CD4-positive, alpha-beta T cell treated with Interleukin-4 for 1 hour (primary cell): ENCODE results near the gene KIF26A.

Experiments
- DNase-seq, 2 donors: peaks; one replicate each; pipeline ENCODE4 v3.0.0-alpha.2; 2020 to 2022

Gene KIF26A

DNA sequence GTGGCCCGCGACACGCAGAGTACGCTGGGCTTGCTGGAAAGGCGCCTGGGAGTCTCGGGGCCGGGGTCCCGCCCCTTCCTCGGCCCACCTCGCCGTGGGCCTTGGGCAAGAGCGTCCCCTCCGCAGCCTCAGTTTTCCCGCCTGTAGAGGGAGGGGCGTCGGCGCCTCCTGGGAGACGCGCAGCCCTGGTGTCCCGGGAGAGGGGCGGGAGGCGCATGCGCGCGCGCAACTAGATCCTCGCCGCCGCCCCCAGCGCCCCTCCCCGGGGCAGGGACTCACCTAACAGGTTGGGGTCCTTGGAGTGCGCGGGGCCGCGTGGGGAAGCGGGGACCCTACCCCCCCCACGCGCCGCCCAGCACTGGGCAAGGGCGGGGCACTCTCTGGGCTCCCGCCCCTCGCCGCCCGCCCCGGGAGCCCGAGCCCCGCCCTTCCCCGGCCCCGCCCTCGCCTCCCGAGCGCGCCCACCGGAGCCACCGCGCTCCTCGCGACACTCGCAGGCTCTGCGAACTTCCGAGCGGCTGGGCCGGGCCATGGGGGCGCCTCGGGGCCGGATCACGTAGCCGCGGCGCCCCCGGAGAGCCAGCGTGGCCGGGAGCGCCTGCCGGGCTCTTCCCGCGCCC is at the start of gene KIF26A:
Gene KIF26A (plus strand): TSS at position 490 of the 620 bp plus-strand sequence. CDS start 136 bp downstream, outside the sequence.
- DNase-seq, result no peak

DNA sequence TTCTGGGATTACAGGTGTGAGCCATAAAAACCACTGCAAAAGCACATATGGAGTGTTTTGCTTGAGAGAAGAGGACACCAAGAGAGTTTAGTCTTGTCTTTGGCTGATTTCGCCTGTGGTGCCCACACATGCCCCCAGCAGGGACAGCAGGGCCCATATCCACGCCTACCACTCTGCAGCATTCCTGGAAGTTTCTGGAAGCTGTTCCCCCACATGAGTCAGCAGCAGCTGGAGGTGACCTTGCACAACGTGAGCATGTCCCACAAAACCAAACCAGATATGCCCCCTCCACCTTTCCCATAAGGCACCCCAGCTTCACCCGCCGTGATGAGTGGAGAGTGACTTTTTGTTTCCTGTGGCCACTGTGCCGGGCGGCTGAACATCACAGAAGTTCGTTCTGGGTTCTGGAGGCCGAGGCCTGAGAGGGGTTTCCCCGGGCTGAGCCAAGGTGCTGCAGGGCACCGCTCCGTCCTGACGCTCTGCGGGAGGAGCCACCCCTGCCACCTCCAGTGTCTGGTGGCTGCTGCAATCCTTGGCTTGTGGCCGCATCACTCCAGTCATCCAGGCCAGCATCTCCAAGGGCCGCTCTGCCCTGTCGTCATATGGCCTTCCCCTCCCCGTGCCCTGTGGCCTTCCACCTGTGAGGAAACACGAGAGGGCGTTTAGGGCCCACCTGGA is 48.2 kb upstream of the KIF26A start:
- DNase-seq, result no peak

DNA sequence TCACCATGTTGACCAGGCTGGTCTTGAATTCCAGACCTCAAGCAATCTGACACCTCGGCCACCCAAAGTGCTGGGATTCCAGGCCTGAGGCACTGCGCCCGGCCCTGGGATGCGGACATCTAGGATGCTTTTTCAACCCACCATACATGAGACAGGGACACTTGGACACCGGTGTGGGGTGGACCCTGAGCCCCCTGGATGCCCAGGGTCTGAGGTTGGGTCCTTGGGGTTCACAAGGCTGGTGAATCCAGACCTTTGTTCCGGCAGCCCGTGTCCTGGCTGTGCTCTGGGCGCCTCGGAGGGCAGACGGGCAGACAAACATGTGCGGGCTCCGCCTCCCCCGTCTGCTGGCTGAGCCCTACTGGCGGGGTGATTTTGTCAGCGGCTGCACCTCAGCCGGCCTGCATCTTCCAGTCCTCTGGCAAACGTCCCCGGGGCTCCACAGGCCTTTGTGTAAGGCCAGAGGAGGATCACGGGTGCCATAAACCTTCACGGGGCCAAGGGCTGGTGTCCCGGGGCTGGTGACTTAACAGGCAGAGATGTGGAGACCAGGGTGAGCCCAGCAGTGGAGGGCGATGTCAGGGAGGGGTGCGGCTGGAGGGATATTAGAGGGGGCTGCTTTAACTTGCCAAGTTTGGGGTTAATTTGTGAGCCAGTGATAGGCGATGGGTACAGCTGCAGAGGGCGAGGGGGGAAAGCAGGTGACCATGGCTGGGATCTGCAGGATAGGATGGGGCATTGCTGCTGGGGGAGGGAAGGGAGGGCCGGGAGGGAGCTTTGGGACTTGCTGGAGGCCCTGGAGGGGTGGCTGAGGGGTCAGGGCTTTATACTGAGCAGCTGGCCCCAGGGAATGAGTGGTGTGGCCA is 47.1 kb upstream of the KIF26A start:
- no peak for DNase-seq

DNA sequence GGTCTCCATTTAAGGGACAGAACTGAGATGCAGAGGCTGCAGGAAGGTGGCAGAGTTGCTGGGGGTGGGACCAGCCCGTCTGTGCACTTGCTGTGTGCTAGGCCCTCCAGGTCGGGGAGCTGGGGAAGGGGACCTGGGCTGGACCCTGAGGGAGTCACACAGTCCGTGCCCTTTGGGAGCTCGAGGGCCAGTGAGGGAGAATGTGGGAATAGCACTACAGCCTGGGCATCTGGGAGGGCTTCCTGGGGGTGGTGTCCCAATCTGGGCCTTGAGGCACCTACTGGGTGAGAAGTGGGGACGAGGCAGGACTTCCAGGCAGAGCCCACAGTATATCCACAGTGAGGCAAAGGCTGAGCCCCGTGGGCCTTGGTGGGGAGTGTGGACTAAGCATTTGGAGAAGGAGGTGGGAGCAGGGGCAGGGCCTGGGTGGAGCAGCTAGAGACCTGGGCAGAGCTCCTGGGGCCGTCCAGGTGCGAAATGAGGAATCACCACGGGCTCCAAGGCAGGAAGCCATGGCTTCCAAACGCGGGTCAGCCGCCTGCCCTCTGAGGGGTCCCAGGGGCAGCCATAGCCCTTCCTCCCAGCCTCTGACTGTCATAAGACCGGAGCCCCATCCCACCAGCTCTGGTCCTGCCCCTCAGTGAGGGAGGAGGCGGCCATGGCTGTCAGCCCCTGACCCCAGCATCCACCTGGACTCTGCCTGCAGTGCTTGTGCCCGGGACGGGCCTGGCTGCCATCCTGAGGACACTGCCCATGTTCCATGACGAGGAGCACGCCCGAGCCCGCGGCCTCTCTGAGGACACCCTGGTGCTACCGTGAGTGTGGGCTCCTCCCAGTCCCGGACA is 46.2 kb upstream of the KIF26A start:
- no peak for DNase-seq

DNA sequence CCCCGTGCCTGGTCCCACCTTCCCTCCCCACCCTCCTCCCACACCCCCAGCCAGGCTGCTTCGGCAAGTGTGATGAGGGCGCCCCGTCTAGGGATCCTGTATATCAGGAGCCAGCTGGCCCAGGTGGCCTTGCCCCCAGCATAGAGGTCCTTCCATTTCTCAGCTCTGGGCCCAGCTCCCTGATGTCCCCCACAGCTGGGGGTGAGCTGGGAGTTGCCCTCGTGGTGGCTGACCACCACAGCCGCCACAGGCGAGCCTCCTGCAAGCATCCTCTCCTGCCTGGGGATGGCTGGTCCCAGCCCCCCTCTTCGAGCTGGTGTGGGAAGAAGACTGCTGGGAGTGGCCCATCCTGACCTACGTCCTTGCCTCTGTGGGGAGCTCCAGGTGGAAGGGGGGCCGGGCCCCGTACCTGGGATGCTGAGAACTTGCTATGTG is 45.4 kb upstream of the KIF26A start:
- DNase-seq, result no peak

DNA sequence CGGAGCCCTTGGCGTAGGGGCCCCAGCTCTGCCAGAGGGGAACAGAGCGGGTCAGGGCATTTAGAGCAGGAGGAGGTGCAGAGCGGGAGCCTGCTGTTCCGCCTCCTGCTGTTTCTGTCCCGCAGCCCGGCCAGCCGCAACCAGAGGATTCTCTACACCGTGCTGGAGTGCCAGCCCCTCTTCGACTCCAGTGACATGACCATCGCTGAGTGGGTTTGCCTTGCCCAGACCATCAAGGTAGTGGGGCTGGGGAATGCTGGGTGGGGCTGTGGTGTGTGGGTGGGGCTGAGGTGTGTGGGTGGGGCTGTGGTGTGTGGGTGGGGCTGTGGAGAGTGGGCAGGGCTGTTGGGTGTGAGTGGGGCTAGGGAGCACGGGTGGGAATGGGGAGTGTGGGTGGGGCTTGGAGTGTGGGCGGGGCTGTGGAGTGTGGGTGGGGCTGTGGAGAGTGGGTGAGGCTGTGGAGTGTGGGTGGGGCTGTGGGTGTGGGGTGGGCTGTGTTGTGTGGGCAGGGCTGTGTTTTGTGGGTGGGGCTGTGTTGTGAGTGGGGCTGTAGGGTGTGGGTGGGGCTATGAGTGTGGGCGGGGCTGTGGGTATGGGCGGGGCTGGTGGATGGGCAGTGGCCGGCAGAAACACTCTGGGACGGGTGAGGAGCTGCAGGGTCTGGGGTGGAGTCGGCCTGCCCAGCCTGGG is 44.9 kb upstream of the KIF26A start:
- peak in 1 of 2 donors; percentile 21 for DNase-seq

DNA sequence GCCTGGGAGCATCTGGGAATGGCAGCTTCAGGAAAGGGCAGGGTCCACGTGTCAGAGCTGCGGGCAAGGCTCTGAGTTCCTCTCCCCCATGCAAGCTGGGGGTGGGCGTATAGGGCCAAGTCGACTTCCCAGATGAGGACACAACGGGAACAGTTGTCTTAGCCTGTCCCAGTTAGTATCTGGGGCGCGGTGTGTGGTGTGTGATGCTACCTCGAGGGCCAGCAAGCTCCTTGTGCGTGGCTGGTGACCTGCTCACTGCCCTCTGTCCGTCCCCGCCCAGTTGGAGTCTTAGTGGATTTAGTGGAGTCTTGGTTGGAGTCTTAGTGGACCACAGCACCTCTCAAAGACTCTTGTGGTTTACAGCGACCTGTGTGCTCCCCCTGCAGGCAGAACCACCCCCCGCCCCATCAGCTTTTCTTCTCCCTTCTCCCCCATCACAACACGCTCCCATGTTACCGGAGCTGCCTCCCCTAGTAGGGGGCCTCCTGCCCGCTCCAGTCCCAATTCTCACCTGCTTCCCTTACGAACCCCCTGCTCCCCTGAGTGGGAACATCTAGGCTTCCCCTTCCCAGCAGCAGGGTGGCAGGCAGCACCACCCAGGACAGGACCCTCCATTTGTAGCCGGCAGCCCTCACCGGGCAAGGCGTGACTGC is 44.2 kb upstream of the KIF26A start:
- DNase-seq, result no peak

DNA sequence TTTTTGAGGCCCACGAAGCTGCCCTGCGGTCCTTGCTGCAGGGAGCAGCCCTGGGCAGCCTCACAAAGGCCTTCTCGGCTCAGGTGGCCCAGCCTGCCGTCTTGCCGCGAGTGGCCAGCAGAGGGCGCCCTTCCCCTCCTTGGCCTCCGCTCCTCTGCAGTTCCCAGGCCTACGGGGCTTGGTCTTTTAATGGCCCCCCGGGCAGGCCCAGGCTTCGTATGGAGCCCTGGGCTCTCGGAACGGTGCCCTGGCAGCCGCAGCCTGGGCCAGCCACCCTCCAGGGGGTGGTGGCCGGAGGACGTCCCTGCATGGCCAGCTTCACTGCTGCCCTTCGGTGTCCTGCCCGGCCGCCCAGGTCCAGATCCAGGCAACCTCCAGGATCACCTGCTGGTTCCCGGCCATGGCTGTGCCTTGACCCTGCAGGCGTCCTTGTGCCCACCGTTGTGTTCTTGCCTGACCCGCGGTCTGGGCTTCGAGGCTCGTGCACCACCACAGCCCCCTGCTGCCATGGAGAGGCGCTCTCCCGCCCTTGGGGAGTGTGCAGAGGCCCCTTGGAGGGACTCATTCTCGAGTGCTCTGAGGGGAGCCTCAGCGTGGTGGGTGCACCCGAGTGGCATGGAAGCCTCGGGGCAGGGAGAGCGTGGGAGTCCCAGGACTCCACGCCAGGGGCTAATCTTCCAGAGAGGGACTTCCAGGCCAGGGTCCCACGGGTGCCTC is 43.5 kb upstream of the KIF26A start:
- peak; percentile 54 to 61 for DNase-seq

DNA sequence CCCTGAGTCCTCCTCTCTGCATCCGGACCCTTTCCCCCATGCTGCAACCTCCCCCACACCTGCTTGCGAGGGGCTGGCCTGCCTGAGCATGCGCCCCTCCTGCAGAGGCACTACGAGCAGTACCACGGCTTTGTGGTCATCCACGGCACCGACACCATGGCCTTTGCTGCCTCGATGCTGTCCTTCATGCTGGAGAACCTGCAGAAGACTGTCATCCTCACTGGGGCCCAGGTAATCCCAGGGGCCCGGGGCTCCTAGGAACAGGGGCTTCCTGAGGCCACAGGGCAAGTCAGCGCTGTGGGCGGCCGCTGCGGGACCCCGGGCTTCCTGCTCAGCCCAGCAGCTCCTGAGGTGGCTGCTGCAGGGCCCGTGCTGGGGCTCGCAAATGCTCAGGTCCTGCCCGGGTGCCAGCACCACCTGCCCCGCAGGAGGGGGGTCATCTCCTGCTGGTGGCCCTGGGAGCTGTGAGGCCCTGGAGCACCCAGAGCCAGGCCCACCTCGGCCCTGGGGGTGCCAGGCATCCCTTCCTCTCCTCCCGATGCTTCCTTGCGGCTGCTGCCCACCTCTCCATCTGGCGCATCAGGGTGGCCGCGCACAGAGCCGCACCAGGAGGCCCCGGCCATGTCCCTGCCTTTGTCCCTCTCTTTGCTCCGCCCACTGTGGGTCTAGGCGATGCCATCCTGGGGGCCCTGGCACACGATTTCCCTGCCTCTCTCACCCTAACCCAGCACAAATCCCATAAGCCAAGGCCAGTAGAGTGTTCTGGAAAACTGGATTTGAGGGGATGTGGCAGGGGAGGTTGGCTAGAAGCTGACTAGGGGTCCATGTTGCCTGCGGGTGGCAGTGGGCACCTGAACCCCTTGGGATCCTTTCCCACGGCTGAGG is 42.7 kb upstream of the KIF26A start:
- DNase-seq, result no peak

DNA sequence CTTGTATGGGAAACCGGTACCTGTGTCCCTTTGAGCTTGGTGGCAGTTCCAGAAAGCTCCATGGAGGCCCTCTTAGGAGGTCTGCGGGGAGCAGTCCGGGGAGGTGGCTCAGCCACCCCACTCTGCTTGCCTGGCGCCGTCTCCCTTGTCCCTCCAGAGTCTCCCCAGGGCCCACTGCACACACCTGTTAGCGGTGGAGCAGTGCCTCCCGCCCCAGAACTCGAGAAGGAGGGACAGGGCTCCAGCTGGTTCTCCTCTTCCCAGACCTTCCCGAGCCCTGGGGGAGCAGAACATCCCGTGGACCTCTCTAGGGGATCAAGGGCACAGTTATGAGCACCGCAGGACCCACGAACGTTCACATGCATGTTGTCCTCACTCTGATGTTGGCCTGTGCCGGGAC is 42.1 kb upstream of the KIF26A start:
- DNase-seq, result no peak

DNA sequence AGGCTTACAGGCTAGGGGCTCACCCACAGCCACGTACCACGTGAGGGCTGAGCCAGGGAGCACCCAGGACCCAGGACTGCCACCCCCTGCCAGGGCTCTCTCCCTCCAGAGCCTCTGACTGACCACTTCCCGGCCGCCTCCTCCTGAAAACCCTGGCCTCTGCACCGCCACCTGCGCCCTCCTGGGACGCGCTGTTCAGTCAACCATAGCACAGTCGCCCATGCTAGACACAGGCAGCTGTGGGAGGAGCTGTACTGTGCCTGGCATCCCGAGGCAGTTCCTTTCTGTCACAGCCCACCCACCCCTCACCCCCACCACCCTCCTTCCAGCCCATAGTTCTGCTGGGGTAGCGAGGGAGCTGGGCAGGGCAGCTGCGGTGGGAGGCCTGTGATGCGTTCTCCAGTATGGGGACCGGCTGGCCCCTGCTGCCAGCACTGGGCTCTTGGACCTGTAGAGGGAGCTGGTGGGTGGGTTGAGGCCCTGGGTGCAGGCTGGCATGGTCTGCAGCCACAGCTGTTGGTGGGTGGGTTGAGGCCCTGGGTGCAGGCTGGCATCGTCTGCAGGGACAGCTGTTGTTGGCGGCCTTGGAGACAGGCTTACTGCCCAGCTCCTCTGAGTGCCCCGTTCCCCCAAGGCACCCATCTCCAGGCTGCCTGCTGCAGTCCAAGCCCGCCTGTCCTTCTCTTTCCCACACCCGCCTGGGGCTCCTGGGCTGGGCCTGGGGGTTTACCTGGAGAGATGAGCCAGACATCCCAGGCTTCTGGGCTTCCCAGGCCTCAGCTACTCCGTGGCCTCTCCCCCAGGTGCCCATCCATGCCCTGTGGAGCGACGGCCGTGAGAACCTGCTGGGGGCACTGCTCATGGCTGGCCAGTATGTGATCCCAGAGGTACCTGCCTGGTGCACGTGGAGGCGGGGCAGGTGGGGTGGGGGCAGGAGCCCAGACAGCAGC is 41.4 kb upstream of the KIF26A start:
- DNase-seq, result no peak

DNA sequence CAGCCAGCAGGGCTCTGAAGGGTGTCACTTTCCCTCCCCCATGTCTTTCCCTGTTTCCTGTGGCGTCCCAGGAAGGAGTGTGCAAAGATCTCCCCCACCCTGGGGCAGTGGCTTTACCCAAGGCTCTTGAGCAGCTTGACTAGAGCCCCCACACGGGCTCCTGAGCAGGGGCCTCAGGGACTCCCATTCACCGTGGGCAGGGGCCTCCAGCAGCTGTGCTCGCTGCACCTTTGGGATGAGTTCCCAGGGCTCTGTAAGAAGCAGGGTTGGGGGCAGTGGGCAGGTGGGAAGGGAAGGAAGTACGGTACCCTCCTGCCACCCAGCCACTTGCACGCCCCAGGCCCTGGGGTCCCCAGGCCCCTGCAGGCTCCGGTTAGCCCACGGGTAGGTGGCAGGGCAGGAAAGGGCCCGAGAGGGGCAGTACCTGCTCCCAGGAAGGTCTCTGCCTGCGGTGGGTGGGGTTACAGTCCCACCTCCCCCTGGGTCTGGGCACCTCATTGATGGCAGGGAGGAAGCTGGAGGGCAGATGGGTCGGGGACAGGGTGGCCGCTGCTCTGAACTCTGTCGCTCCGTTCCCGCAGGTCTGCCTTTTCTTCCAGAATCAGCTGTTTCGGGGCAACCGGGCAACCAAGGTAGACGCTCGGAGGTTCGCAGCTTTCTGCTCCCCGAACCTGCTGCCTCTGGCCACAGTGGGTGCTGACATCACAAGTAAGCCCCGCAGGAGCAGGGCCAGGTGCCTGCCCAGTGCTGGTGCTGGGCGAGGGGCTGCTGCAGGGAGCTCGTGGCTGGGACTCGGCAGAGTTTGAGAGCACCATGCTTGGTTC is 39.9 kb upstream of the KIF26A start:
- no peak for DNase-seq

DNA sequence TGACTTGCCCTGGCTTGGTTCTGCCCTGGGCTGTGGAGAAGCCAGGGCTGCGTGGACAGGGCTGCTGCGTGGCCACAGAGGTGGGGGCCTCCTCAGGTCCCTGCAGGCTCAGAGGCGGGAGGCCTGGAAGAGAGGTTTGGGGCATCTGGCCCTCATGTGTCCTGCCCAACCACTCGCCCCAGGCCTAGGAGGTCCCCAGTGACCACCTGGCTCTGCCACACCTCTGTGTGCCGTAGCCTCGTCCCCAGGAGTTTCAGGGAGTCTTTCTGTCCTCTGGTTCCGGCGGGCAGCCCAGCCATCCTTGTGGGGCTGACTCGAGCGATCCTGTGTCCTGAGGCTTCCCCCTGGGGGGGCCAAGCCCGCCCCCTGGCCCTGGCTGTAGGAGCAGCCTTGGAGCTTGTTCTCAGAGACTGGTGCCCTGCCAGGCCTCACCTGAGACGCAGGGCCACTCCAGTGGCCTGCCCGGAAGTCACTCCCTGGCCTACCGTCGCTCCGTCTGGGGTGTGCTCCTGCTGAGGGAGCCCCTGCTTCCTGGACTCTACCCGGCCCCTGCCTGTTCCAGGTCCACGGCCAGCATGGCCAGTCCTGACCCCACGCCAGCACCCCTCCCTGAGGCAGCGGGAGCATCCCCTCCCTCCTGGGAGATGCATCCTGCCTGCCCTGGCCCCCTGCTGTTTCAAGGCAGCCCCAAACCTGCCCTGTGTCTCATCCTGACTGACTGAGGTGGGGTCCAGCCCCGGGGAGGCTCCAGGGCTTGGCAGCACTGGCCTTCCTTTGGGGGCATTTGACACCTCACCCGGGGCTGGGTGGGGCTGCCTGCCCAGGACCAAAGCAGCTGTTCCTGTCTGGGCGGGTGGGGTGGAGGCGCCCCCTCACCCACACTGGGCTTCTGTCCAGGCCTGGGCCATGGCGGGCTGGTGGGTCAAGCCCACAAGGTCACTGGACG is 39.0 kb upstream of the KIF26A start:
- no peak for DNase-seq

DNA sequence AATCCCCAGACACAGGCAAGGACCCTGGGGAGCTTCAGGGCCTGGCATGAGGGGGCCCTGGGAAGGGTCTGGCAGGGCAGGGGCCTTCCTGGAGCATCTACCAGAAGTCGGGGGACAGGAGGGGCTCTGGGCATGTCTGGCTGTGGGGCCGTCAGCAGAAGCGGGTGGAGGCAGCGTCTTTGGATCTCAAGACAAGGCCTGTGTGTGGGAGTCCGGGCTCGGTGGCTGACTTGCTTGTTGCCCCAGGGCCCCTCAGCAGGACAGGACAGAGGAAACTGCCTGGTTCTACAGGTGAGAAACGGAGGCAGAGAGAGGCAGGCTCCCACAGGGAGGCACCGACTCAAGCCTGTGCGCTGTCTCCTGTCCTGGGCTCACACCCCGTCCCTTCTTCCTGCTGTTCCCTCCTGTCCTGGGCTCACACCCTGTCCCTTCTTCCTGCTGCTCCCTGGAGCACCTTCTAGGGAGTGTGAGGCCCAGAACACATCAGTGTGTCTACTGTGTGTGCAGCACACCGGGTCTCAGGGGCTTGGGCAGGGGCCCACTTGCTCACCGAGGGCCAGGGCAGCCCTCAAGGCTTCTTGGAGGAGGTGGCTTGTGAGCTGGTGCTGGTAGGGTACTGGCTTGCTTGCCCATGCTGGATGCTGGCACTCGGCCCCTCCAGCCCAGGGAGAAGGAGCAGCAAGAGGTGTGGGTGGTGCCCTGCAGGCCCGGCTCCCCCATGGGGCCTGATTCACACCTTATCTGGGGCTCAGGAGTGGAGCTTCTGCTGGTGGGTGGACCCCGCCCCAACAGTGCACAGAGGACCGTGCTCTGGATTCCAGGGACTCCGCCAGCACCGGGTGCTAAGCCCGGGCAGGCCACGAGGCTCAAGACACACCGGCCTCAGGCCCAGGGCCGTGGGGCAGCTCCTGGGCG is 38.0 kb upstream of the KIF26A start:
- DNase-seq, result no peak

DNA sequence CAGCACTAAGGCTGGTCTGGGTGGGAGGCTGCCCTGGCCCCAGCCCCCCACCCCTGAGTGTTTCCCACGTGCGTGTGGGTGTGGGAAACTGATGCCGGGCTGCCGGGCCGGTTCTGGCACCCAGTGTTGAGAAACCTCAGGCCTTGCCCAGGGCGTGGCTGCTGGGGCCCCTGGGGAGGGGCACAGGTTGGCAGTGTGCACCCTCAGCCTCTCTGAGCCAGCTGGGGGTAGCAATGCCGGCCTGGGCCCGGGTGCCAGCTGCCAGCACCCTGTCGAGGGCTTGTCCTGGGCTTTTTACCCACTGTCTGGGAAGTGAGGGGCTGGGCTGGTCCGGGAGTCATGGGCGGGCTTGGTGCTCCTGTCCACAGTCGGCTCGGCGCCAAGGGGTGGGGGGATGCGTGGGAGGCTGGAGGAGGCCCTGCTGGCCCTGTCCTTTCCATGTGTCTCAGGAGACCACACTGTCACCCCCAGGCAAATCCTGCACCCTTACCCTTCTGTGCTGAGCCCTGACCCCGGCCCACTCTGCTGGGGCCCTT is 37.2 kb upstream of the KIF26A start:
- no peak for DNase-seq
